Activated CD4-positive, alpha-beta T cell treated with anti-CD3 and anti-CD28 coated beads, Interleukin-2, amount 10 ng/mL, durations not matched to agents 7 days and 5 days (primary cell): ENCODE data around the gene SPTBN4. TPM values are rescaled to one million over a fixed set of nuclear protein-coding genes. Genes with fewer than 3 reads are reported as not detected.
"Not testable (repeated sequence)": the region's sequence is repeated elsewhere in the genome, so short reads cannot be mapped to it uniquely, and the experiment has no call there.

Experiments used
- CTCF ChIA-PET: fragments of 350-600 bp; sonication (Branson Sonifier 250); formaldehyde crosslinking; loops from one replicate; lab custom pipeline; 2021; ENCODE audit warnings: antibody characterized with exemption; lab: Charles Lee
- POLR2A ChIA-PET: fragments of 350-600 bp; sonication (Branson Sonifier 250); formaldehyde crosslinking; loops from one replicate; lab custom pipeline; 2021; ENCODE audit warnings: antibody characterized with exemption; lab: Charles Lee
- DNase-seq: peaks from one replicate; pipeline ENCODE4 v3.0.0-alpha.2; 2020
- H3K27ac Mint-ChIP-seq: one replicate; pipeline ENCODE4 v1.8.0; 2021; ENCODE audit warnings: mild to moderate bottlenecking, moderate library complexity, mixed read lengths
- H3K27me3 Mint-ChIP-seq: one replicate; pipeline ENCODE4 v1.8.0; 2021; ENCODE audit warnings: mixed read lengths
- H3K36me3 Mint-ChIP-seq: one replicate; pipeline ENCODE4 v1.8.0; 2021; ENCODE audit warnings: low read depth, mixed read lengths
- H3K4me1 Mint-ChIP-seq: one replicate; pipeline ENCODE4 v1.8.0; 2021; ENCODE audit warnings: mixed read lengths
- H3K4me3 Mint-ChIP-seq: one replicate; pipeline ENCODE4 v1.8.0; 2021; ENCODE audit warnings: mild to moderate bottlenecking, moderate library complexity, mixed read lengths
- H3K9me3 Mint-ChIP-seq: one replicate; pipeline ENCODE4 v1.8.0; 2021; ENCODE audit warnings: mixed read lengths
- total RNA-seq, 2 experiments: library from RNA; stranded (reverse); gene quantifications; one replicate each; pipeline ENCODE4 v1.2.3, GENCODE V29; 2021

Gene SPTBN4
- total RNA-seq, 2 experiments from 2014 or later = 0.23 to 0.50 TPM

GRCh38 chr19:40472516-40472915, 5.7 kb downstream of the SPTBN4 start:
- Mint-ChIP-seq H3K4me3 (no peak overlapping the region), H3K27ac (no peak overlapping the region), H3K36me3 (no peaks in the 10 kb centered on the region), H3K4me1 (peaks cover 3% of the 10 kb centered on the region), H3K27me3 (peaks cover 13% of the 10 kb centered on the region), H3K9me3 (no peaks in the 10 kb centered on the region)
- CTCF ChIA-PET = no interaction called here
- no peak for DNase-seq
- POLR2A ChIA-PET = no interaction called here

GRCh38 chr19:40474737-40475136, 7.9 kb downstream of the SPTBN4 start:
- H3K4me1 Mint-ChIP-seq = no peaks in the 10 kb centered on the region
- DNase-seq = no peak
- no peaks in the 10 kb centered on the region for H3K36me3 Mint-ChIP-seq
- H3K27ac Mint-ChIP-seq = no peak overlapping the region
- H3K27me3 Mint-ChIP-seq = no peaks in the 10 kb centered on the region
- no peak overlapping the region for H3K4me3 Mint-ChIP-seq
- POLR2A ChIA-PET = no interaction called here
- CTCF ChIA-PET = interaction anchor here (0.8 to 1.2 kb wide), 2 partner anchors 10 to 49 kb away, joined by 3 read pairs; no protein-coding TSS in a partner anchor
- no peaks in the 10 kb centered on the region for H3K9me3 Mint-ChIP-seq

- DNase-seq, H3K27ac Mint-ChIP-seq, POLR2A ChIA-PET, H3K36me3 Mint-ChIP-seq, H3K9me3 Mint-ChIP-seq, H3K4me1 Mint-ChIP-seq, H3K27me3 Mint-ChIP-seq, H3K4me3 Mint-ChIP-seq: not testable (repeated sequence)
- CTCF ChIA-PET = interaction anchor here (0.5 to 1.9 kb wide), 2 partner anchors 11 to 160 kb away, joined by 3 to 6 read pairs; partner anchors contain the start of gene BLVRB
Measured at GRCh38 chr19:40475878-40476644, 9.3 kb downstream of the SPTBN4 start.

GRCh38 chr19:40486017-40486416, 19.2 kb downstream of the SPTBN4 start:
- Mint-ChIP-seq H3K27me3 (peaks cover 9% of the 10 kb centered on the region), H3K27ac (no peak overlapping the region), H3K4me1 (peaks cover 6% of the 10 kb centered on the region), H3K9me3 (no peaks in the 10 kb centered on the region), H3K4me3 (no peak overlapping the region), H3K36me3 (no peaks in the 10 kb centered on the region)
- POLR2A ChIA-PET = no interaction called here
- DNase-seq = no peak
- CTCF ChIA-PET = no interaction called here

- Mint-ChIP-seq H3K9me3 (no peaks in the 10 kb centered on the region), H3K27me3 (peaks cover 14% of the 10 kb centered on the region), H3K36me3 (no peaks in the 10 kb centered on the region), H3K4me1 (peaks cover 6% of the 10 kb centered on the region), H3K27ac (no peak overlapping the region), H3K4me3 (no peak overlapping the region)
- ChIA-PET POLR2A (no interaction called here), CTCF (no interaction called here)
- DNase-seq = no peak
Measured at GRCh38 chr19:40489882-40490230, 23.1 kb downstream of the SPTBN4 start.

- H3K27ac Mint-ChIP-seq = no peak overlapping the region
- no peaks in the 10 kb centered on the region for H3K9me3 Mint-ChIP-seq
- H3K36me3 Mint-ChIP-seq = no peaks in the 10 kb centered on the region
- DNase-seq = no peak
- CTCF ChIA-PET = no interaction called here
- POLR2A ChIA-PET = no interaction called here
- peaks cover 14% of the 10 kb centered on the region for H3K27me3 Mint-ChIP-seq
- H3K4me3 Mint-ChIP-seq = no peak overlapping the region
- H3K4me1 Mint-ChIP-seq = peaks cover 6% of the 10 kb centered on the region
Measured at GRCh38 chr19:40492274-40492673, 25.5 kb downstream of the SPTBN4 start.

- Mint-ChIP-seq H3K9me3 (no peaks in the 10 kb centered on the region), H3K4me3 (no peak overlapping the region), H3K27ac (no peak overlapping the region), H3K4me1 (no peaks in the 10 kb centered on the region), H3K36me3 (no peaks in the 10 kb centered on the region), H3K27me3 (peaks cover 7% of the 10 kb centered on the region)
- DNase-seq = no peak
- POLR2A ChIA-PET = no interaction called here
- CTCF ChIA-PET = no interaction called here
Measured at GRCh38 chr19:40493778-40494177, 27.0 kb downstream of the SPTBN4 start.

- POLR2A ChIA-PET = no interaction called here
- CTCF ChIA-PET = interaction anchor here (0.5 kb wide), 1 partner anchor 13 kb away, joined by 3 read pairs; no protein-coding TSS in a partner anchor
- Mint-ChIP-seq H3K4me3 (no peak overlapping the region), H3K27ac (no peak overlapping the region), H3K4me1 (no peaks in the 10 kb centered on the region), H3K9me3 (no peaks in the 10 kb centered on the region), H3K27me3 (peaks cover 7% of the 10 kb centered on the region), H3K36me3 (no peaks in the 10 kb centered on the region)
- no peak for DNase-seq
Measured at GRCh38 chr19:40494191-40494838, 27.5 kb downstream of the SPTBN4 start.

GRCh38 chr19:40497214-40497613, 30.4 kb downstream of the SPTBN4 start:
- H3K9me3 Mint-ChIP-seq = no peaks in the 10 kb centered on the region
- H3K4me3 Mint-ChIP-seq = no peak overlapping the region
- CTCF ChIA-PET = no interaction called here
- H3K27me3 Mint-ChIP-seq = peaks cover 7% of the 10 kb centered on the region
- no peaks in the 10 kb centered on the region for H3K4me1 Mint-ChIP-seq
- no peaks in the 10 kb centered on the region for H3K36me3 Mint-ChIP-seq
- no peak for DNase-seq
- POLR2A ChIA-PET = no interaction called here
- H3K27ac Mint-ChIP-seq = no peak overlapping the region

- Mint-ChIP-seq H3K4me1 (no peaks in the 10 kb centered on the region), H3K27me3 (peaks cover 6% of the 10 kb centered on the region), H3K9me3 (no peaks in the 10 kb centered on the region), H3K27ac (no peak overlapping the region), H3K4me3 (no peak overlapping the region), H3K36me3 (no peaks in the 10 kb centered on the region)
- no peak for DNase-seq
- POLR2A ChIA-PET = no interaction called here
- CTCF ChIA-PET = interaction anchor here (0.6 kb wide), 1 partner anchor 538 kb away, joined by 5 read pairs; no protein-coding TSS in a partner anchor
Measured at GRCh38 chr19:40499320-40499719, 32.5 kb downstream of the SPTBN4 start.

GRCh38 chr19:40500678-40501530, 34.1 kb downstream of the SPTBN4 start:
- H3K27me3 Mint-ChIP-seq, DNase-seq, H3K36me3 Mint-ChIP-seq, H3K27ac Mint-ChIP-seq, POLR2A ChIA-PET, H3K4me3 Mint-ChIP-seq, H3K9me3 Mint-ChIP-seq, H3K4me1 Mint-ChIP-seq: not testable (repeated sequence)
- CTCF ChIA-PET = interaction anchor here (0.6 to 1.5 kb wide), 3 partner anchors 11 to 445 kb away, joined by 3 to 6 read pairs (median 4); no protein-coding TSS in a partner anchor

GRCh38 chr19:40501599-40501998, 34.8 kb downstream of the SPTBN4 start:
- H3K27ac Mint-ChIP-seq = no peak overlapping the region
- no peak overlapping the region for H3K4me3 Mint-ChIP-seq
- no peaks in the 10 kb centered on the region for H3K4me1 Mint-ChIP-seq
- peaks cover 2% of the 10 kb centered on the region for H3K27me3 Mint-ChIP-seq
- no peaks in the 10 kb centered on the region for H3K9me3 Mint-ChIP-seq
- CTCF ChIA-PET = interaction anchor here (0.6 kb wide), 1 partner anchor 444 kb away, joined by 6 read pairs; no protein-coding TSS in a partner anchor
- POLR2A ChIA-PET = no interaction called here
- DNase-seq = no peak
- H3K36me3 Mint-ChIP-seq = no peaks in the 10 kb centered on the region

GRCh38 chr19:40502081-40502480, 35.3 kb downstream of the SPTBN4 start:
- Mint-ChIP-seq H3K27ac (no peak overlapping the region), H3K4me1 (no peaks in the 10 kb centered on the region), H3K9me3 (no peaks in the 10 kb centered on the region), H3K27me3 (peaks cover 2% of the 10 kb centered on the region), H3K36me3 (no peaks in the 10 kb centered on the region), H3K4me3 (no peak overlapping the region)
- POLR2A ChIA-PET = no interaction called here
- DNase-seq = no peak
- CTCF ChIA-PET = no interaction called here
